Gastroesophageal sphincter (tissue), 4 donors: ENCODE data around the gene TNFAIP8L1. TPM values are rescaled to one million over a fixed set of nuclear protein-coding genes. Genes with fewer than 3 reads are reported as not detected.

ENCODE experiments used
- ATAC-seq: fragments of 150-250 bp; one replicate; pipeline ENCODE4 v1.9.1; 2016; ENCODE audit warnings: mild to moderate bottlenecking, moderate library complexity
- H3K27ac ChIP-seq, 4 donors: fragments of 200-600 bp; sonication (generic) in 3 of 4; 1 replicate in 3 of 4; 2 replicates in 1 of 4; pipeline ENCODE4 v1.5.1; 2016 to 2019
- H3K27me3 ChIP-seq: fragments of 200-600 bp; sonication (generic); one replicate; pipeline ENCODE4 v1.5.1; 2019
- H3K36me3 ChIP-seq, 2 donors: fragments of 200-600 bp; sonication (generic); one replicate each; pipeline ENCODE4 v1.5.1; 2019; ENCODE audit warnings: control low read depth in 1 of 2
- H3K4me1 ChIP-seq, 3 donors: fragments of 200-600 bp; sonication (generic); 1 replicate in 2 of 3; 2 replicates in 1 of 3; pipeline ENCODE4 v1.5.1; 2016 to 2019; ENCODE audit warnings: control low read depth in 2 of 3
- H3K4me3 ChIP-seq, 2 donors: fragments of 200-600 bp; sonication (generic); one replicate each; pipeline ENCODE4 v1.5.1; 2019; ENCODE audit warnings: mild to moderate bottlenecking in 1 of 2, moderate library complexity in 1 of 2
- H3K9me3 ChIP-seq, 3 donors: fragments of 200-600 bp; sonication (generic); one replicate each; pipeline ENCODE4 v1.5.1; 2017 to 2019; ENCODE audit warnings: control low read depth in 2 of 3
- EP300 ChIP-seq: sonication (generic); formaldehyde crosslinking; IDR thresholded peaks from one replicate; pipeline ENCODE4 v1.6.1; 2017; ENCODE audit warnings: antibody characterized with exemption, mild to moderate bottlenecking
- POLR2A ChIP-seq, 2 donors: fragments of 450-650 bp; IDR thresholded peaks; one replicate each; pipeline ENCODE4 v1.6.1; 2017; ENCODE audit warnings: antibody characterized with exemption in 2 of 2, mild to moderate bottlenecking in 2 of 2, moderate library complexity in 1 of 2
- POLR2AphosphoS5 ChIP-seq: sonication (generic); formaldehyde crosslinking; IDR thresholded peaks from one replicate; pipeline ENCODE4 v1.6.1; 2017; ENCODE audit warnings: antibody characterized with exemption
- WGBS, 2 donors: methylation state at CpG; one replicate each; pipeline ENCODE4 v1.1.5; 2018; ENCODE audit warnings: low coverage in 1 of 2; 5-methylcytosine and 5-hydroxymethylcytosine counted together
- total RNA-seq, 4 donors: library from RNA; depleted of rRNA; stranded (reverse); fragments of >200 nt; gene quantifications; one replicate each; pipeline ENCODE4 v1.1.0, GENCODE V29; 2016
- TF ChIP-seq, protein P1 (sequence below), 4 experiments: fragments of 200-600 bp in 2 of 4; fragments of 450-650 bp in 2 of 4; sonication (generic) in 1 of 4; IDR thresholded peaks; one replicate each; pipeline ENCODE4 v1.5.1; 2017 to 2019; ENCODE audit warnings: antibody characterized with exemption in 4 of 4, mild to moderate bottlenecking in 2 of 4, moderate library complexity in 2 of 4

The TNFAIP8L1 gene
- total RNA-seq, 4 donors from 2014 or later: 5.8 to 16.4 (median 7.0) TPM

DNA sequence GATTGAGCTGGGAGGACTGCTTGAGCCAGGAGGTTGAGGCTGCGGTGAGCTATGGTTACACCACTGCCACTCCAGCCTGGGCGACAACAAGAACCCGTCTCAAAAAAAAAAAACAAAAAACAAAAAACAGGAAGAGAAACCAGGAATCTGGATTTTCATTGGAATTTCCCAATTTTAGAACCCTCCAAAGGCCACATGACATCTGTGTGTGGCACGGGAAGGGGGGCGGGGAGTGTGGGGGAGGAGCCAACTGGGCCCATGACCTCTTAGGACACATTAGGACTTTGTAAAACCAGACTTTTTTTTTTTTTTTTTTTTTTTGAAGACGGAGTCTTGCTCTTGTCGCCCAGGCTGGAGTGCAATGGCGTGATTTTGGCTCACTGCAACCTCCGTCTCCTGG is 52.1 kb downstream of the TNFAIP8L1 start:
- Histone ChIP-seq H3K27ac (no peak overlapping the region), H3K9me3 (no peaks in the 10 kb centered on the region), H3K4me3 (no peak overlapping the region), H3K4me1 (peaks cover 0 to 10% (median 0%) of the 10 kb centered on the region in 3 donors), H3K27me3 (no peaks in the 10 kb centered on the region), H3K36me3 (peaks cover 0 to 99% of the 10 kb centered on the region in 2 donors)
- WGBS, 2 donors: 83 to 91% methylated on average over 4 to 7 of the region's 9 CpGs
- ATAC-seq: no peak
- TF ChIP-seq POLR2AphosphoS5 (no peak), EP300 (no peak), POLR2A (IDR thresholded peaks at IDR 0.05) (no peak)
- TF ChIP-seq, protein P1, sequence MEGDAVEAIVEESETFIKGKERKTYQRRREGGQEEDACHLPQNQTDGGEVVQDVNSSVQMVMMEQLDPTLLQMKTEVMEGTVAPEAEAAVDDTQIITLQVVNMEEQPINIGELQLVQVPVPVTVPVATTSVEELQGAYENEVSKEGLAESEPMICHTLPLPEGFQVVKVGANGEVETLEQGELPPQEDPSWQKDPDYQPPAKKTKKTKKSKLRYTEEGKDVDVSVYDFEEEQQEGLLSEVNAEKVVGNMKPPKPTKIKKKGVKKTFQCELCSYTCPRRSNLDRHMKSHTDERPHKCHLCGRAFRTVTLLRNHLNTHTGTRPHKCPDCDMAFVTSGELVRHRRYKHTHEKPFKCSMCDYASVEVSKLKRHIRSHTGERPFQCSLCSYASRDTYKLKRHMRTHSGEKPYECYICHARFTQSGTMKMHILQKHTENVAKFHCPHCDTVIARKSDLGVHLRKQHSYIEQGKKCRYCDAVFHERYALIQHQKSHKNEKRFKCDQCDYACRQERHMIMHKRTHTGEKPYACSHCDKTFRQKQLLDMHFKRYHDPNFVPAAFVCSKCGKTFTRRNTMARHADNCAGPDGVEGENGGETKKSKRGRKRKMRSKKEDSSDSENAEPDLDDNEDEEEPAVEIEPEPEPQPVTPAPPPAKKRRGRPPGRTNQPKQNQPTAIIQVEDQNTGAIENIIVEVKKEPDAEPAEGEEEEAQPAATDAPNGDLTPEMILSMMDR (IDR thresholded peaks at IDR 0.05): no peak

DNA sequence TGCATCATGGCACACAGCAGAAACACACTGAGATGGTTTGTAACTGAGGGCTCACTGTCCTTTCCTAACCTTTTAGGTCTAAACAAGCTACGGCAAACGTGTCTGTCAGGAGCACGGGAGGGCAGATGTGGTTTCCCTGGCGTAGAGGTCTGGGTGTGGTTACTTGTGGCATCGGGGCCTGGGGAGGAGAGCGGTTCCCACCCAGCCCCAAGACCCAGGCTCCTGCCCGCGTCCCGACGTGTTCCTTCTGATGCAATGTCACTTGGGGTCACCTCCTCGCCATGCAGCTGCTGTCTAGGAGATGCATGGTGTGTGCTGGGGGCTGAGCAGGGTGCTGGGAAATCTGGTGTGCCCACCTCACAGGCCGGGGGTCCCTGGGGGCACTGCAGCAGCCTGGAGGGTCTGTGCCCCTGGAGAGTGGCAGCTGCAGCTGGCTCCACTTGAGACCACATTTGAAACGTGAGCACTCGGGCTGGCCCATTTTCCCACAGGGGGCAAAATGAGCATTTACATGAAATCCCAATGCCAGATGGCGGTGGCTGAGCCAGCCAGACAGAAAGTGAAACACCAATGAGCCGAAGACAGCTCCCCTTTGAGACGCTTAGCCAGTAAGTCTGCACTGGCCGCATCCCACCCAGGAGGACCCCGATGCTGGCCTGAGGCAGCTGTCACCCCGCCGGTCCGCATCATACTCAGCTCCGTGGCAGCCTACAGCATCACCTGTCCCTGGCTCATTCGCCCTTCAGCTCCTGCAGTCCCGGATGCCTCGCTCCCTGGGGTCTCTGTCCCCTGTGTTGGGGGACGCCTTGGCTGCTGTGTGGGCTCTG is 53.1 kb downstream of the TNFAIP8L1 start:
- H3K27me3 ChIP-seq: no peaks in the 10 kb centered on the region
- WGBS, 2 donors: 82% methylated on average over 2 of the region's 27 CpGs; no CpG with 5 or more reads in 1 of the 2 donors
- no peak overlapping the region for H3K4me3 ChIP-seq
- ATAC-seq: no peak
- H3K36me3 ChIP-seq: peaks cover 0 to 99% of the 10 kb centered on the region in 2 donors
- no peak for TF ChIP-seq POLR2A (IDR thresholded peaks at IDR 0.05)
- TF ChIP-seq, protein P1 (IDR thresholded peaks at IDR 0.05): no peak
- TF ChIP-seq POLR2AphosphoS5: no peak
- no peak for TF ChIP-seq EP300
- no peak overlapping the region for H3K27ac ChIP-seq
- H3K9me3 ChIP-seq: no peaks in the 10 kb centered on the region
- H3K4me1 ChIP-seq: peaks cover 0 to 10% (median 0%) of the 10 kb centered on the region in 3 donors

DNA sequence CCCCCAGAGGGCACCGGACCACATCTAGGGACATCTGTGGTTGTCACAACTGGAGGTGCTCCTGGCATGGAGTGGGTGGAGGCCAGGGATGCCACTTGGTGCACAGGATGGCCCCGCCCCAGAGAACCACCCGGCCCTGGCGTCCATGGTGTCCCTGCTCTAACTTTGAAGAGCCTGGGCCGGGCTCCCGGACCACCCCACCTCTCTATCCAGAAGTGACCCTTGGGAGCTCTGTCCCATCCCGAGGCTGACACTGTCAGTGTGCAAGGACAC is 53.7 kb downstream of the TNFAIP8L1 start:
- WGBS, 2 donors: 100% methylated on average over 1 of the region's 7 CpGs; no CpG with 5 or more reads in 1 of the 2 donors
- Histone ChIP-seq H3K27ac (no peak overlapping the region), H3K4me1 (peaks cover 0 to 10% (median 0%) of the 10 kb centered on the region in 3 donors), H3K4me3 (no peak overlapping the region), H3K9me3 (no peaks in the 10 kb centered on the region), H3K36me3 (peaks cover 0 to 99% of the 10 kb centered on the region in 2 donors), H3K27me3 (no peaks in the 10 kb centered on the region)
- ATAC-seq: no peak
- TF ChIP-seq POLR2AphosphoS5: no peak
- no peak for TF ChIP-seq POLR2A (IDR thresholded peaks at IDR 0.05)
- TF ChIP-seq EP300: no peak
- TF ChIP-seq, protein P1 (IDR thresholded peaks at IDR 0.05): no peak

DNA sequence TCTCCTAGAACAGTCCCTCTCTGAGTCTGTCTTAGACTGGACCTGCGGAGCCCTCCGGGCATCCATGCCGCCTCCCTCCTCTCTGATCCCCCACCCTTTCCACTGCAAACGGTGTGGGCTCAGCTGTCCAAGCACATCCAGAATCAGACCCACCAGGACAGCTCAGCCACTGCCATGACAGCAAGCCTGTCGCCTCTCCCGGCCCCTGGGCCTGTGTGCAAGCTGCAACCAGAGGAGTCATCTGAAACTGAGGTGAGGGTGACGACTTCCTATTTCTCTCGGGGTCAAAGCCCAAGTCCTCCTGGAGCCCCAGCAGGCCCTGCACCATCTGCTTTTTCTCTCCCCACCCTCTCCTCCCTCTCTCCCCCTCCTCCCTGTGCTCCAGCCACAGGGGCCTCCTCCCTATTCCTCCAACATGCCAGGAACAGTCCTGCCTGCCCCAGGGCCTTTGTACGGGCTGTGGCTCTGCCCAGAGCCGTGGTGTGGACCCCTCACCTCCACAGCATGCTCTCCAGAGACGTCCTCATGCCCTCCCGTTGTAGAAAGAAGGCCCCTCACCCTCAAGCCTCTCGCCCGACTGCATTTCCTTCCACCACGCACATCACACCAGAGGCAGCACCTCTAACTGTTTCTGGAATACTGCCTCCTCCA is 54.3 kb downstream of the TNFAIP8L1 start:
- ATAC-seq: no peak
- Histone ChIP-seq H3K4me3 (no peak overlapping the region), H3K27ac (peak overlapping the region in 2 of 4 donors; percentile 38 to 56), H3K36me3 (peaks cover 0 to 99% of the 10 kb centered on the region in 2 donors), H3K9me3 (no peaks in the 10 kb centered on the region), H3K27me3 (no peaks in the 10 kb centered on the region), H3K4me1 (peaks cover 0 to 10% (median 0%) of the 10 kb centered on the region in 3 donors)
- no peak for TF ChIP-seq POLR2A (IDR thresholded peaks at IDR 0.05)
- no peak for TF ChIP-seq EP300
- no peak for TF ChIP-seq POLR2AphosphoS5
- TF ChIP-seq, protein P1 (IDR thresholded peaks at IDR 0.05): no peak
- 87 to 88% methylated on average over 3 to 12 of the region's 15 CpGs for WGBS, 2 donors
